IMR-90 (cell line): Measurements from ENCODE around the gene C2CD4C. TPM values are rescaled to one million over a fixed set of nuclear protein-coding genes. Genes with fewer than 3 reads are reported as not detected.
"Not testable (repeated sequence)": the region's sequence is repeated elsewhere in the genome, so short reads cannot be mapped to it uniquely, and the experiment has no call there.

Source experiments
- ATAC-seq: fragments of 200-7000 bp; cut with Tn5 transposase; 2 replicates; pipeline ENCODE4 v1.9.1; 2020; ENCODE audit warnings: low read depth, mild to moderate bottlenecking, moderate library complexity
- BruUV-seq: library from RNA; stranded (reverse); fragments of 400-500 nt; replicated peaks from 2 replicates; lab custom pipeline; 2021; lab: Mats Ljungman, UMichigan
- CTCF ChIA-PET: fragments of 300-600 bp; formaldehyde crosslinking; extraction: SDS; loops from one replicate; lab custom pipeline; 2021; ENCODE audit warnings: antibody characterized with exemption; lab: Yijun Ruan, JAX
- POLR2A ChIA-PET: fragments of 300-600 bp; sonication (Branson Sonifier 250); formaldehyde crosslinking; loops from one replicate; lab custom pipeline; 2022; ENCODE audit warnings: antibody characterized with exemption; ENCODE audit not compliant: unreplicated experiment; lab: Charles Lee
- DNase-seq: peaks from one replicate; pipeline ENCODE4 v3.0.0; 2013
- H2AFZ ChIP-seq: replicated peaks from 2 replicates; pipeline ENCODE3; 2013; ENCODE audit warnings: low read length, mild to moderate bottlenecking; ENCODE audit not compliant: poor library complexity
- H2AK5ac ChIP-seq: 2 replicates; pipeline ENCODE4 v1.6.1; 2013; ENCODE audit warnings: low read depth, low read length, inconsistent platforms
- H2AK9ac ChIP-seq: replicated peaks from 2 replicates; pipeline ENCODE3; 2013; ENCODE audit warnings: mild to moderate bottlenecking, low read depth, low read length, moderate library complexity; ENCODE audit not compliant: poor library complexity
- H2BK120ac ChIP-seq: 2 replicates; pipeline ENCODE4 v1.6.1; 2013; ENCODE audit warnings: low read depth, low read length, inconsistent platforms
- H2BK15ac ChIP-seq: 3 replicates; pipeline ENCODE4 v1.6.1; 2013; ENCODE audit warnings: low read depth, low read length, inconsistent platforms
- H2BK20ac ChIP-seq: 2 replicates; pipeline ENCODE4 v1.6.1; 2013; ENCODE audit warnings: low read depth, mild to moderate bottlenecking, inconsistent platforms, low read length, moderate library complexity
- H2BK5ac ChIP-seq: 2 replicates; pipeline ENCODE4 v1.6.1; 2013; ENCODE audit warnings: mild to moderate bottlenecking, low read depth, low read length, inconsistent platforms; ENCODE audit not compliant: poor library complexity, severe bottlenecking
- H3K14ac ChIP-seq: replicated peaks from 2 replicates; pipeline ENCODE4 v1.6.1; 2013; ENCODE audit warnings: low read depth, low read length, inconsistent platforms
- H3K18ac ChIP-seq: 2 replicates; pipeline ENCODE4 v1.6.1; 2013; ENCODE audit warnings: low read depth, low read length, control low read depth
- H3K23ac ChIP-seq: 2 replicates; pipeline ENCODE4 v1.6.1; 2013; ENCODE audit warnings: low read depth, low read length, inconsistent platforms
- H3K27ac ChIP-seq: 2 replicates; pipeline ENCODE4 v1.5.1; 2013; ENCODE audit warnings: mild to moderate bottlenecking, control low read depth, low read length; ENCODE audit not compliant: insufficient read depth
- H3K27me3 ChIP-seq: 2 replicates; pipeline ENCODE4 v1.6.1; 2013; ENCODE audit warnings: low read length; ENCODE audit not compliant: control insufficient read depth, insufficient read depth
- H3K36me3 ChIP-seq: 2 replicates; pipeline ENCODE4 v1.6.1; 2013; ENCODE audit warnings: low read length, mixed read lengths; ENCODE audit not compliant: control insufficient read depth, insufficient read depth
- H3K4ac ChIP-seq: 2 replicates; pipeline ENCODE4 v1.6.1; 2013; ENCODE audit warnings: low read depth, low read length, inconsistent platforms
- H3K4me1 ChIP-seq: 2 replicates; pipeline ENCODE4 v1.6.1; 2013; ENCODE audit warnings: low read length, mixed read lengths; ENCODE audit not compliant: control insufficient read depth, insufficient read depth
- H3K4me2 ChIP-seq: 2 replicates; pipeline ENCODE4 v1.6.1; 2013; ENCODE audit warnings: low read depth, mild to moderate bottlenecking, control low read depth, low read length, moderate library complexity
- H3K4me3 ChIP-seq: 2 replicates; pipeline ENCODE4 v1.5.1; 2013; ENCODE audit warnings: low read depth, mild to moderate bottlenecking, control low read depth, low read length, moderate library complexity; ENCODE audit not compliant: insufficient read depth
- H3K56ac ChIP-seq: 2 replicates; pipeline ENCODE4 v1.6.1; 2013; ENCODE audit warnings: low read length, inconsistent platforms; ENCODE audit not compliant: insufficient read depth; ENCODE audit errors: extremely low read depth
- H3K79me1 ChIP-seq, 2 experiments: 2 replicates each; pipeline ENCODE4 v1.6.1; 2013; ENCODE audit warnings: low read length in 2 of 2, inconsistent platforms in 1 of 2, low read depth in 1 of 2
- H3K9ac ChIP-seq: 2 replicates; pipeline ENCODE4 v1.6.1; 2013; ENCODE audit warnings: low read depth, low read length, control low read depth
- H3K9me1 ChIP-seq: 2 replicates; pipeline ENCODE4 v1.6.1; 2013; ENCODE audit warnings: low read length, inconsistent platforms; ENCODE audit not compliant: insufficient read depth
- H3K9me3 ChIP-seq: 2 replicates; pipeline ENCODE4 v1.6.1; 2013; ENCODE audit warnings: low read length; ENCODE audit not compliant: control insufficient read depth, insufficient read depth
- H4K20me1 ChIP-seq: 2 replicates; pipeline ENCODE4 v1.6.1; 2013; ENCODE audit warnings: low read length, inconsistent platforms; ENCODE audit not compliant: insufficient read depth
- H4K5ac ChIP-seq: 2 replicates; pipeline ENCODE4 v1.6.1; 2013; ENCODE audit warnings: mild to moderate bottlenecking, low read depth, low read length, control low read depth
- H4K8ac ChIP-seq, 2 experiments: 2 replicates each; pipeline ENCODE4 v1.6.1; 2013; ENCODE audit warnings: low read depth in 2 of 2, low read length in 2 of 2, control low read depth in 1 of 2, inconsistent platforms in 1 of 2
- H4K91ac ChIP-seq: 2 replicates; pipeline ENCODE4 v1.6.1; 2013; ENCODE audit warnings: low read depth, low read length, inconsistent platforms; ENCODE audit not compliant: insufficient read depth
- WGBS, 2 experiments: methylation state at CpG; one replicate each; pipeline versions ENCODE4 v1.1.5 to v1.1.7; 2013; ENCODE audit warnings: missing lambda C conversion rate in 2 of 2; ENCODE audit not compliant: insufficient read length in 1 of 2; ENCODE audit errors: extremely low coverage in 2 of 2; 5-methylcytosine and 5-hydroxymethylcytosine counted together
- dilution Hi-C: fragments of 300-500 bp; cut with HindIII; formaldehyde crosslinking; loops from one replicate; pipeline ENCODE4 v1.14.3; 2018; ENCODE audit warnings: low sequenced_read_pairs; ENCODE audit not compliant: unreplicated experiment
- in situ Hi-C: fragments of 300-500 bp; cut with MboI; formaldehyde crosslinking; loops from 3 replicates; pipeline ENCODE4 v1.14.3; 2019; ENCODE audit warnings: low sequenced_read_pairs, inconsistent platforms, mixed read lengths
- intact Hi-C: fragments of 100-400 bp; cut with micrococcal nuclease; formaldehyde crosslinking; loops from 2 replicates; pipeline ENCODE4 v1.10.0; 2022
- polyA plus RNA-seq, 3 experiments: library from polyadenylated mRNA; depleted of rRNA; stranded (reverse); fragments of >200 nt; gene quantifications; 2 replicates each; pipeline ENCODE4 v1.2.3, GENCODE V29; 2012; ENCODE audit warnings: low replicate concordance in 1 of 3
- total RNA-seq: library from RNA; depleted of rRNA; stranded (reverse); fragments of >200 nt; gene quantifications from 2 replicates; pipeline ENCODE4 v1.2.3, GENCODE V29; 2012

C2CD4C gene
- total and polyA plus RNA-seq, 2 of the 4 experiments (the other 2 are of a cell fraction) = under 0.01 to 0.07 TPM

DNA sequence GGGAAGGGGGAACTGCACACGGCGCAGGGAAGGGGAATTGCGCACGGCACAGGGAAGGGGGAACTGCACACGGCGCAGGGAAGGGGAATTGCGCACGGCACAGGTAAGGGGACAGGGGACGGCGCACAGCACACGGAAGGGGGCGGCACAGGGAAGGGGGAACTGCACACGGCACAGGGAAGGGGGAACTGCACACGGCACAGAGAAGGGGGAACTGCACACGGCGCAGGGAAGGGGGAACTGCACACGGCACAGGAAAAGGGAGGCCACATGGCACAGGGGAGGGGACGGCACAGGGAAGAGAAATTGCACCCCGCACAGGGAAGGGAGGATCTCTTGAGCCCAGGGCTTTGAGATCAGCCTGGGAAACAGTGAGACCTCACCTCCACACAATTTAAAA lies 18.7 kb upstream of the C2CD4C start:
- H2AFZ ChIP-seq, H2AK5ac ChIP-seq, H2BK5ac ChIP-seq, H3K14ac ChIP-seq, H3K9ac ChIP-seq, CTCF ChIA-PET, H3K79me1 ChIP-seq, H3K18ac ChIP-seq, H3K9me1 ChIP-seq, H4K91ac ChIP-seq, H2AK9ac ChIP-seq, BruUV-seq, H3K36me3 ChIP-seq, H3K56ac ChIP-seq, POLR2A ChIA-PET, intact Hi-C loops, H3K23ac ChIP-seq, H3K4me2 ChIP-seq, H3K4me3 ChIP-seq, H2BK120ac ChIP-seq, H3K4me1 ChIP-seq, H4K8ac ChIP-seq, H4K20me1 ChIP-seq, H2BK15ac ChIP-seq, H3K27me3 ChIP-seq, in situ Hi-C loops, dilution Hi-C loops, DNase-seq, ATAC-seq, H2BK20ac ChIP-seq, H3K4ac ChIP-seq, H4K5ac ChIP-seq, H3K9me3 ChIP-seq, H3K27ac ChIP-seq: not testable (repeated sequence)
- 63% methylated on average over 4 of the region's 19 CpGs; no CpG with 5 or more reads in 1 of the 2 experiments for WGBS, 2 experiments
